Midbrain (tissue), 1 donor: ENCODE data around the gene EEIG1.

Source experiments
- DNase-seq: peaks from one replicate; lab custom pipeline; 2025; lab: John Stamatoyannopoulos, UW

The EEIG1 gene

GRCh38 chr9:127959841-127960409 lies 20.9 kb downstream of the EEIG1 start:
- no peak for DNase-seq

GRCh38 chr9:127959398-127959797 lies 21.4 kb downstream of the EEIG1 start:
- DNase-seq: no peak

GRCh38 chr9:127958728-127959127 lies 22.1 kb downstream of the EEIG1 start:
- no peak for DNase-seq

- DNase-seq: no peak
These were observed 25.3 kb downstream of the EEIG1 start for GRCh38 chr9:127955294-127956015.

GRCh38 chr9:127954831-127955293 lies 25.9 kb downstream of the EEIG1 start:
- DNase-seq: peak; percentile 63

GRCh38 chr9:127953768-127954505 lies 26.9 kb downstream of the EEIG1 start:
- DNase-seq: no peak

- DNase-seq: no peak
These were observed 27.6 kb downstream of the EEIG1 start for GRCh38 chr9:127953154-127953553.

- DNase-seq: peak; percentile 95
These were observed 30.1 kb downstream of the EEIG1 start for GRCh38 chr9:127950513-127951289.

GRCh38 chr9:127949827-127950512 lies 30.8 kb downstream of the EEIG1 start:
- DNase-seq: peak; percentile 71

- no peak for DNase-seq
These were observed 32.7 kb downstream of the EEIG1 start for GRCh38 chr9:127947841-127948710.

- DNase-seq: no peak
These were observed 34.1 kb downstream of the EEIG1 start for GRCh38 chr9:127946728-127947127.

GRCh38 chr9:127945942-127946341 lies 34.8 kb downstream of the EEIG1 start:
- DNase-seq: no peak

- no peak for DNase-seq
These were observed 35.5 kb downstream of the EEIG1 start for GRCh38 chr9:127945338-127945737.

- DNase-seq: no peak
These were observed 36.1 kb downstream of the EEIG1 start for GRCh38 chr9:127944586-127945218.

GRCh38 chr9:127943731-127944144 lies 37.1 kb downstream of the EEIG1 start:
- peak; percentile 86 for DNase-seq

GRCh38 chr9:127943011-127943662 lies 37.7 kb downstream of the EEIG1 start:
- no peak for DNase-seq

GRCh38 chr9:127942216-127943010 lies 38.4 kb downstream of the EEIG1 start:
- DNase-seq: peak; percentile 40

GRCh38 chr9:127941961-127942215 lies 38.9 kb downstream of the EEIG1 start:
- no peak for DNase-seq
